NT2/D1 (cell line): ENCODE data around the gene CTNNA2.

Experiments used
- SUZ12 ChIP-seq: IDR thresholded peaks from 2 replicates; pipeline ENCODE4 v1.6.1; 2011; ENCODE audit not compliant: insufficient read length, insufficient read depth; ENCODE audit errors: extremely low read depth
- YY1 ChIP-seq: IDR thresholded peaks from 2 replicates; pipeline ENCODE4 v1.6.1; 2011; ENCODE audit not compliant: insufficient read length, insufficient read depth
- ZNF274 ChIP-seq: IDR thresholded peaks from 2 replicates; pipeline ENCODE4 v1.6.1; 2011; ENCODE audit warnings: mild to moderate bottlenecking, low read depth, low read length

GRCh38 chr2:80348953-80349352 is 836.1 kb downstream of the CTNNA2 start:
- no peak for TF ChIP-seq YY1
- TF ChIP-seq SUZ12: no peak
- no peak for TF ChIP-seq ZNF274
